ENCODE data around the gene MAML3. TPM values are rescaled to one million over a fixed set of nuclear protein-coding genes. Genes with fewer than 3 reads are reported as not detected.

Gene MAML3
- total RNA-seq, 1 donor from 2014 or later = 0.79 TPM

GRCh38 chr4:139782926-139783522 is 371.0 kb downstream of the MAML3 start:
- Histone ChIP-seq H3K4me3 (ENCODE audit: low read depth, low read length) (no peak overlapping the region), H3K36me3 (ENCODE audit: control insufficient read depth, insufficient read depth, low read length) (no peaks in the 10 kb centered on the region), H3K27me3 (ENCODE audit: control insufficient read depth, insufficient read depth, low read length) (no peaks in the 10 kb centered on the region)
- FAIRE-seq = no peak
- no peak for DNase-seq (ENCODE audit: low read depth)
- TF ChIP-seq CTCF (IDR thresholded peaks at IDR 0.05; ENCODE audit: insufficient read depth, low read length, severe bottlenecking) = no peak

- FAIRE-seq = no peak
- Histone ChIP-seq H3K4me3 (ENCODE audit: low read depth, low read length) (no peak overlapping the region), H3K27me3 (ENCODE audit: control insufficient read depth, insufficient read depth, low read length) (no peaks in the 10 kb centered on the region), H3K36me3 (ENCODE audit: control insufficient read depth, insufficient read depth, low read length) (no peaks in the 10 kb centered on the region)
- TF ChIP-seq CTCF (IDR thresholded peaks at IDR 0.05; ENCODE audit: insufficient read depth, low read length, severe bottlenecking) = no peak
- no peak for DNase-seq (ENCODE audit: low read depth)
These were observed 372.9 kb downstream of the MAML3 start for GRCh38 chr4:139781066-139781465.

- DNase-seq (ENCODE audit: low read depth) (no peak), FAIRE-seq (no peak)
- H3K4me3 ChIP-seq (ENCODE audit: low read depth, low read length) = no peak overlapping the region
- no peaks in the 10 kb centered on the region for H3K27me3 ChIP-seq (ENCODE audit: control insufficient read depth, insufficient read depth, low read length)
- H3K36me3 ChIP-seq (ENCODE audit: control insufficient read depth, insufficient read depth, low read length) = no peaks in the 10 kb centered on the region
- no peak for TF ChIP-seq CTCF (IDR thresholded peaks at IDR 0.05; ENCODE audit: insufficient read depth, low read length, severe bottlenecking)
These were observed 374.3 kb downstream of the MAML3 start for GRCh38 chr4:139779691-139780090.

- H3K4me3 ChIP-seq (ENCODE audit: low read depth, low read length) = no peak overlapping the region
- FAIRE-seq = no peak
- H3K27me3 ChIP-seq (ENCODE audit: control insufficient read depth, insufficient read depth, low read length) = no peaks in the 10 kb centered on the region
- H3K36me3 ChIP-seq (ENCODE audit: control insufficient read depth, insufficient read depth, low read length) = no peaks in the 10 kb centered on the region
- no peak for DNase-seq (ENCODE audit: low read depth)
- no peak for TF ChIP-seq CTCF (IDR thresholded peaks at IDR 0.05; ENCODE audit: insufficient read depth, low read length, severe bottlenecking)
These were observed 376.2 kb downstream of the MAML3 start for GRCh38 chr4:139777757-139778156.

GRCh38 chr4:139776235-139776634 is 377.7 kb downstream of the MAML3 start:
- no peak for FAIRE-seq
- Histone ChIP-seq H3K36me3 (ENCODE audit: control insufficient read depth, insufficient read depth, low read length) (no peaks in the 10 kb centered on the region), H3K27me3 (ENCODE audit: control insufficient read depth, insufficient read depth, low read length) (no peaks in the 10 kb centered on the region), H3K4me3 (ENCODE audit: low read depth, low read length) (no peak overlapping the region)
- DNase-seq (ENCODE audit: low read depth) = no peak
- TF ChIP-seq CTCF (IDR thresholded peaks at IDR 0.05; ENCODE audit: insufficient read depth, low read length, severe bottlenecking) = no peak

Measured in bronchial epithelial cell (primary cell).